Mucosa of descending colon (tissue), 3 donors: ENCODE results near the gene ADRB1. TPM values are rescaled to one million over a fixed set of nuclear protein-coding genes. Genes with fewer than 3 reads are reported as not detected.

Experiments
- ATAC-seq: fragments of 200-7000 bp; cut with Tn5 transposase; one replicate; pipeline ENCODE4 v1.9.1; 2020; ENCODE audit warnings: mild to moderate bottlenecking, moderate library complexity
- DNase-seq, 3 donors: peaks; one replicate each; pipeline ENCODE4 v3.0.0-alpha.2; 2020
- H3K36me3 ChIP-seq: fragments of 200-600 bp; one replicate; pipeline ENCODE4 v1.8.0; 2021; ENCODE audit warnings: low read depth, mild to moderate bottlenecking
- H3K4me1 ChIP-seq: fragments of 200-600 bp; one replicate; pipeline ENCODE4 v1.8.0; 2021; ENCODE audit warnings: low read depth, mild to moderate bottlenecking
- H3K4me3 ChIP-seq: fragments of 200-600 bp; one replicate; pipeline ENCODE4 v1.8.0; 2021; ENCODE audit warnings: mild to moderate bottlenecking
- H3K9me3 ChIP-seq: fragments of 200-600 bp; one replicate; pipeline ENCODE4 v1.8.0; 2021; ENCODE audit warnings: mild to moderate bottlenecking
- intact Hi-C, 2 donors: fragments of 100-400 bp; cut with DNase I in 1 of 2; cut with micrococcal nuclease in 1 of 2; formaldehyde crosslinking; loops; one replicate each; pipeline versions ENCODE4 v1.11.0 to v1.11.1; 2022; cut with DNase I, micrococcal nuclease
- total RNA-seq, 3 donors: library from RNA; stranded (reverse); fragmentation: NEBNext Ultra II Directional in 2 of 3; extraction: Animal tissue kit (Norgen Biotek cat#: 25700) in 2 of 3; gene quantifications; one replicate each; pipeline versions ENCODE4 v1.2.1 to v1.2.4, GENCODE V29; 2021 to 2023
- TF ChIP-seq, protein P1 (sequence below): fragments of 200-600 bp; IDR thresholded peaks from one replicate; pipeline ENCODE4 v1.8.0; 2022; ENCODE audit warnings: antibody characterized with exemption, mild to moderate bottlenecking
- donor health status: DM: no; HTN: no; CAD: no; lungs with moderate emphysema.
- donor health status: DM: no; HTN: no; CAD: no.
- donor health status: DM: no; HTN: yes; CAD: no.

The ADRB1 gene
- total RNA-seq, 3 donors from 2014 or later: 1.5 to 2.8 (median 1.8) TPM

DNA sequence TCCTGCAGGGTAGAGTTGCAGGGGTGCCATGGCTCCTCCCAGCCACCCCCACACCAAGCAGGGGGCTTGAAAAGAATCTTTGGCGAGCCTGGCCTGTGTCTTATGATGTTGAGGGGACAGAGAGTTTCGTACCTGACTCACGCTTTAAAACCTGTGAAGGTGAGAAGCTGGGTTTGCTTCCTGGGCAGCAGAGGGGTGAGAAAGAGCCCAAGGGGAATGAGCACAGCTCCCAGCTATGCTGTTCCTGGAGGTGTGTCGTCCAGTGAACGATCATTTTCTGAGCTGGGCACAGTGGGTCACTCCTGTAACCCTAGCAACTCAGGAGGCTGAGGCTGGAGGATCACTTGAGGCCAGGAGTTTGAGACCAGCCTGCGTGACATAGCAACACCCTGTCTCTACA lies 13.5 kb upstream of the ADRB1 start:
- DNase-seq: no peak
- no peak overlapping the region for H3K4me3 ChIP-seq
- no peak for ATAC-seq
- no peaks in the 10 kb centered on the region for H3K9me3 ChIP-seq
- no peaks in the 10 kb centered on the region for H3K36me3 ChIP-seq
- H3K4me1 ChIP-seq: peaks cover 5% of the 10 kb centered on the region
- TF ChIP-seq, protein P1, sequence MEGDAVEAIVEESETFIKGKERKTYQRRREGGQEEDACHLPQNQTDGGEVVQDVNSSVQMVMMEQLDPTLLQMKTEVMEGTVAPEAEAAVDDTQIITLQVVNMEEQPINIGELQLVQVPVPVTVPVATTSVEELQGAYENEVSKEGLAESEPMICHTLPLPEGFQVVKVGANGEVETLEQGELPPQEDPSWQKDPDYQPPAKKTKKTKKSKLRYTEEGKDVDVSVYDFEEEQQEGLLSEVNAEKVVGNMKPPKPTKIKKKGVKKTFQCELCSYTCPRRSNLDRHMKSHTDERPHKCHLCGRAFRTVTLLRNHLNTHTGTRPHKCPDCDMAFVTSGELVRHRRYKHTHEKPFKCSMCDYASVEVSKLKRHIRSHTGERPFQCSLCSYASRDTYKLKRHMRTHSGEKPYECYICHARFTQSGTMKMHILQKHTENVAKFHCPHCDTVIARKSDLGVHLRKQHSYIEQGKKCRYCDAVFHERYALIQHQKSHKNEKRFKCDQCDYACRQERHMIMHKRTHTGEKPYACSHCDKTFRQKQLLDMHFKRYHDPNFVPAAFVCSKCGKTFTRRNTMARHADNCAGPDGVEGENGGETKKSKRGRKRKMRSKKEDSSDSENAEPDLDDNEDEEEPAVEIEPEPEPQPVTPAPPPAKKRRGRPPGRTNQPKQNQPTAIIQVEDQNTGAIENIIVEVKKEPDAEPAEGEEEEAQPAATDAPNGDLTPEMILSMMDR: no peak
- intact Hi-C loops: no loop called here

GRCh38 chr10:114031073-114031972 lies 12.3 kb upstream of the ADRB1 start:
- no peak for DNase-seq

DNA sequence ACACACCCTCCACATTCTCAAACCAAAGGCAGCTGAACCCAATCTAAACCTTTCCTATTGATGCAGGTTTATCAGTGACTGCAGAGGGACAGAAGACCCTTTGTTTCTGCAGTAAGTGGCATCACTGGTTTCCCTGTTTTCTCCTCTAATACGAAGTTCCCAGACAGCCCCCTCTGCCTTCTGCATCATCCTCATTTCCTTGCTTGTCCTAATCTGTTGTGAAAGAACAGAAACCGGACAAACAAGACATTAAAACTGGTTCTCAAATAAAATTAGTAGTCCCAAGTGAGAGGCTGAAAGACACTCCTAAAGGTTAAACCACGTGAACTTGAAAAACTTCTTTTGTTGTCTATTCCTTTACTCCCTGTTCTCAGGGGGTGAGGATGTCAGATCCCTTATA lies 10.1 kb upstream of the ADRB1 start:
- Histone ChIP-seq H3K36me3 (no peaks in the 10 kb centered on the region), H3K9me3 (no peaks in the 10 kb centered on the region), H3K4me1 (no peaks in the 10 kb centered on the region), H3K4me3 (no peak overlapping the region)
- ATAC-seq: no peak
- intact Hi-C loops: no loop called here
- DNase-seq: no peak
- TF ChIP-seq, protein P1: no peak

More at GRCh38 chr10:114031073-114031972, 12.3 kb upstream of the ADRB1 start:
- peak; percentile 45 for ATAC-seq
- no peak overlapping the region for H3K4me3 ChIP-seq
- no peaks in the 10 kb centered on the region for H3K9me3 ChIP-seq
- no peaks in the 10 kb centered on the region for H3K36me3 ChIP-seq
- TF ChIP-seq, protein P1: no peak
- intact Hi-C loops: no loop called here
- peaks cover 3% of the 10 kb centered on the region for H3K4me1 ChIP-seq

- Histone ChIP-seq H3K4me3 (no peak overlapping the region), H3K36me3 (no peaks in the 10 kb centered on the region), H3K4me1 (no peaks in the 10 kb centered on the region), H3K9me3 (no peaks in the 10 kb centered on the region)
- DNase-seq (no peak), ATAC-seq (no peak)
- TF ChIP-seq, protein P1: no peak
- intact Hi-C loops: no loop called here
Measured at GRCh38 chr10:114034923-114035645, 8.6 kb upstream of the ADRB1 start.

DNA sequence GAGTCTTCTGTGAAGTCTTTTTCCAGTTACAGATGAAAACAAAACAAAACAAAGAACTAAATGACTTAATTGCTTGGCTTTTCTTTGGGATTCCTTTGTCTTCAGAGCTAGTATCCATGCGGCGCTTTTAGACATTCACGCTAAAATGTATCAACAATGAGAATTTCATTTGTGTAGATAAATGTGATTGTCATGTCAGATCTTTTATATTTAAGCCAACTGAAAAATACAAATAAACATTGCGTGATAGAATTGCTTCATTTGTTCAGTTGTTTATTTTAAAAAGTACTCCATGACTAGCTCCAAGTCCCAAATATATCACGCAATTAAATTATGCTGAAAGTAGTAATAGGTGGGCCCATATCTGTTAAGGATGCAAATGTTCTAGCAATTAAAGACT lies 7.9 kb upstream of the ADRB1 start:
- DNase-seq (no peak), ATAC-seq (no peak)
- H3K36me3 ChIP-seq: no peaks in the 10 kb centered on the region
- intact Hi-C loops: no loop called here
- no peaks in the 10 kb centered on the region for H3K9me3 ChIP-seq
- H3K4me3 ChIP-seq: no peak overlapping the region
- H3K4me1 ChIP-seq: no peaks in the 10 kb centered on the region
- TF ChIP-seq, protein P1: no peak
